MM.1S (cell line): ENCODE measurements around the gene LRRC1.
A peak's percentile ranks its signal among the peaks of the same experiment; 100 is the strongest.
"Not testable (repeated sequence)": the region's sequence is repeated elsewhere in the genome, so short reads cannot be mapped to it uniquely, and the experiment has no call there.

ENCODE experiments used
- DNase-seq: peaks from one replicate; pipeline ENCODE4 v3.0.0-alpha.2; 2015
- H2AFZ ChIP-seq: fragments of 300-600 bp; sonication (generic); 2 replicates; pipeline ENCODE4 v1.6.0; 2016; ENCODE audit warnings: antibody characterized with exemption, low read length
- H3F3A ChIP-seq: fragments of 300-600 bp; sonication (generic); 2 replicates; pipeline ENCODE4 v1.6.1; 2016; ENCODE audit warnings: mild to moderate bottlenecking, antibody characterized with exemption, low read length, moderate library complexity, mixed read lengths; ENCODE audit not compliant: insufficient read depth
- H3K27ac ChIP-seq: fragments of 300-600 bp; sonication (generic); 2 replicates; pipeline ENCODE4 v1.5.1; 2016; ENCODE audit warnings: mild to moderate bottlenecking, low read length
- H3K27me3 ChIP-seq: fragments of 300-600 bp; sonication (generic); replicated peaks from 2 replicates; pipeline ENCODE4 v1.6.0; 2016; ENCODE audit warnings: low read length; ENCODE audit not compliant: insufficient read depth
- H3K36me3 ChIP-seq: fragments of 300-600 bp; sonication (generic); replicated peaks from 2 replicates; pipeline ENCODE4 v1.6.1; 2016; ENCODE audit warnings: mild to moderate bottlenecking, low read length, mixed read lengths; ENCODE audit not compliant: insufficient read depth
- H3K4me1 ChIP-seq: fragments of 300-600 bp; sonication (generic); 2 replicates; pipeline ENCODE4 v1.6.1; 2016; ENCODE audit warnings: low read length, mixed read lengths
- H3K4me2 ChIP-seq: fragments of 300-600 bp; sonication (generic); 2 replicates; pipeline ENCODE4 v1.6.0; 2016; ENCODE audit warnings: low read depth, low read length
- H3K4me3 ChIP-seq: fragments of 300-600 bp; sonication (generic); 2 replicates; pipeline ENCODE4 v1.5.1; 2016; ENCODE audit warnings: low read length, mixed read lengths
- H3K79me2 ChIP-seq: fragments of 300-600 bp; sonication (generic); 2 replicates; pipeline ENCODE4 v1.6.1; 2016; ENCODE audit warnings: mixed run types, low read length, mixed read lengths
- H3K9ac ChIP-seq: fragments of 300-600 bp; sonication (generic); 2 replicates; pipeline ENCODE4 v1.6.1; 2016; ENCODE audit warnings: low read length, mixed read lengths
- H3K9me2 ChIP-seq: fragments of 300-600 bp; sonication (generic); replicated peaks from 2 replicates; pipeline ENCODE4 v1.6.1; 2016; ENCODE audit warnings: mild to moderate bottlenecking, low read length, mixed read lengths; ENCODE audit not compliant: insufficient read depth
- H3K9me3 ChIP-seq: fragments of 300-600 bp; sonication (generic); replicated peaks from 2 replicates; pipeline ENCODE4 v1.6.1; 2016; ENCODE audit warnings: mild to moderate bottlenecking, low read length, mixed read lengths; ENCODE audit not compliant: insufficient read depth
- H4K20me1 ChIP-seq: fragments of 300-600 bp; sonication (generic); 2 replicates; pipeline ENCODE4 v1.6.1; 2016; ENCODE audit warnings: mild to moderate bottlenecking, low read length, moderate library complexity, mixed read lengths; ENCODE audit not compliant: insufficient read depth
- EZH2 ChIP-seq: fragments of 300-600 bp; sonication (generic); optimal IDR thresholded peaks from 2 replicates; pipeline ENCODE3; 2017; ENCODE audit warnings: low read depth, mild to moderate bottlenecking, antibody characterized with exemption, low read length, mixed read lengths
- EZH2phosphoT487 ChIP-seq: fragments of 300-600 bp; sonication (generic); IDR thresholded peaks from 2 replicates; pipeline ENCODE4 v1.6.1; 2018; ENCODE audit warnings: antibody characterized with exemption, low read length
- TF ChIP-seq, protein P1 (sequence below): fragments of 300-600 bp; sonication (generic); IDR thresholded peaks from 2 replicates; pipeline ENCODE4 v1.5.1; 2016; ENCODE audit warnings: antibody characterized with exemption, low read length, mixed read lengths

The LRRC1 gene

DNA sequence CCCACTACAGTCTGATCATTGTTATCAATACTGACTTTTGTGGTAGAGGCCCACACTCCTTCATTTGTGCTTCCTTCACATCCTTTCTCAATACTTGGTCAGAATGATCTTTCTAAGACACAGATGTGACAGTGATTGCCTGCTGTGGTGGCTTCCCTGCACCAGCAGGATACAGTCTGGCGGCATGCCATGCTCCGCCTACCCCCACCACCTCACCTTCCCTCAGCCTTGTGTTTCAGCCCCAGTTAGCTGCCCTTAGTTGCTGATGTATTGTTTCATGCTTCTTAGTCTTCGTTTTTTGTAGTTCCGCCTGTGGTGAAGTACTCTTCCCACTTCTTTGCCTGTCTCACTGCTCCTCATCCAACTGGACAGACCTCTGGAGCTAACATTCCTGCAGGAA is 10.9 kb downstream of the LRRC1 start:
- Histone ChIP-seq H3K4me2 (no peak overlapping the region), H3K9me2 (no peaks in the 10 kb centered on the region; the same call in 1 of the 2 replicates), H3K9ac (no peak overlapping the region), H3K27me3 (no peaks in the 10 kb centered on the region), H3F3A (peaks cover 16% of the 10 kb centered on the region), H3K36me3 (no peaks in the 10 kb centered on the region), H4K20me1 (no peaks in the 10 kb centered on the region), H3K27ac (no peak overlapping the region), H3K9me3 (no peaks in the 10 kb centered on the region), H3K79me2 (peaks cover 93% of the 10 kb centered on the region), H3K4me1 (peaks cover 25% of the 10 kb centered on the region), H2AFZ (no peak overlapping the region), H3K4me3 (no peak overlapping the region)
- TF ChIP-seq, protein P1, sequence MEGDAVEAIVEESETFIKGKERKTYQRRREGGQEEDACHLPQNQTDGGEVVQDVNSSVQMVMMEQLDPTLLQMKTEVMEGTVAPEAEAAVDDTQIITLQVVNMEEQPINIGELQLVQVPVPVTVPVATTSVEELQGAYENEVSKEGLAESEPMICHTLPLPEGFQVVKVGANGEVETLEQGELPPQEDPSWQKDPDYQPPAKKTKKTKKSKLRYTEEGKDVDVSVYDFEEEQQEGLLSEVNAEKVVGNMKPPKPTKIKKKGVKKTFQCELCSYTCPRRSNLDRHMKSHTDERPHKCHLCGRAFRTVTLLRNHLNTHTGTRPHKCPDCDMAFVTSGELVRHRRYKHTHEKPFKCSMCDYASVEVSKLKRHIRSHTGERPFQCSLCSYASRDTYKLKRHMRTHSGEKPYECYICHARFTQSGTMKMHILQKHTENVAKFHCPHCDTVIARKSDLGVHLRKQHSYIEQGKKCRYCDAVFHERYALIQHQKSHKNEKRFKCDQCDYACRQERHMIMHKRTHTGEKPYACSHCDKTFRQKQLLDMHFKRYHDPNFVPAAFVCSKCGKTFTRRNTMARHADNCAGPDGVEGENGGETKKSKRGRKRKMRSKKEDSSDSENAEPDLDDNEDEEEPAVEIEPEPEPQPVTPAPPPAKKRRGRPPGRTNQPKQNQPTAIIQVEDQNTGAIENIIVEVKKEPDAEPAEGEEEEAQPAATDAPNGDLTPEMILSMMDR: no peak
- no peak for TF ChIP-seq EZH2phosphoT487
- DNase-seq: no peak

DNA sequence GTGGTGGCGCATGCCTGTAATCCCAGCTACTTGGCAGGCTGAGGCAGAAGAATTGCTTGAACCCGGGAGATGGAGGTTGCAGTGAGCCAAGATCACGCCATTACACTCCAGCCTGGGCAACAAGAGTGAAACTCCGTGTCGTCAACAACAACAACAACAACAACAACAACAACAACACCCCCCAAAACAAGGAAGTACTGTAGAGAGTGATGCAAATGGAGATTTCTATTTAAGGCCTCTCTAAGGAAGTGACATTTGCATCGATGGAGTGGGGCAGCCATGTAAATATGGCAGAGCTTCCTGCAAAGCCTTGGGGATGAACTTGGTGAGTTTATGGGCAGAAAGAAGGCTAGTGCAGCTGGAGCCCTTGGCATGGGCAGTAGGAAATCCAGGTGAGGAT is 12.8 kb downstream of the LRRC1 start:
- H3K9me2 ChIP-seq, H3K36me3 ChIP-seq, H3K9ac ChIP-seq, H3K27me3 ChIP-seq, H4K20me1 ChIP-seq, H3K27ac ChIP-seq, H2AFZ ChIP-seq, DNase-seq, H3K4me2 ChIP-seq, H3K9me3 ChIP-seq, H3K4me3 ChIP-seq: not testable (repeated sequence)
- peaks cover 30% of the 10 kb centered on the region for H3F3A ChIP-seq
- peaks cover 36% of the 10 kb centered on the region for H3K4me1 ChIP-seq
- H3K79me2 ChIP-seq: peaks cover 84% of the 10 kb centered on the region

DNA sequence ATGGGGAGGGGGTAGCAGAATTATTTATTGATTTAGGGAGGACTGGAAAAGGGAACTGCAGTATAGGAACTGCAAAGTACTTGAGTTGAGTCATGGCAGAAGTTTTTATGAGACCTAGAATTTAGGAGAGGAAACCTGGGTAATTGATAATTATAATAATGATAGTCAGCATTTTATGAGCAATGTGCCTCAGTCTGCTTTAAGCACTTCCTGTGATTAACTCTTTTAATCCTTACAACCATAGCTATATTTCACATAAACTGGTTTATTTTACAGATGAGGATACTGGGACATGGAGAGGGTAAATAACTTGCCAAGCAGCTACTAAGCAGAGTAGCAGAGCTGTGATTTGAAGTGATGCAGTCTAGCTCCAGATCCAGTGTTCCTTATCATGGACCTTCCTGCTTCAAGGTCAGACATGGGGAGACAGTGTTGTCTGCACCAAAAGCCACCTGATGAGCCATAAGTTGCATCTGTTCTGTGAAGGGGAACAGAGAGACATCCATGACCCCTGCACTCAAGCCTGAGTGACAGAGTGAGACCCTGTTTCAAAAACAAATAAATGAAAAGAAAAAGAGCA is 13.6 kb downstream of the LRRC1 start:
- H3K9me2 ChIP-seq: no peaks in the 10 kb centered on the region; the same call in 1 of the 2 replicates
- no peak overlapping the region for H3K4me2 ChIP-seq
- H3K36me3 ChIP-seq: no peaks in the 10 kb centered on the region
- H3K9me3 ChIP-seq: no peaks in the 10 kb centered on the region
- DNase-seq: no peak
- no peak overlapping the region for H3K27ac ChIP-seq
- H3K79me2 ChIP-seq: peaks cover 84% of the 10 kb centered on the region
- H3K9ac ChIP-seq: no peak overlapping the region
- no peaks in the 10 kb centered on the region for H4K20me1 ChIP-seq
- H3F3A ChIP-seq: peaks cover 30% of the 10 kb centered on the region
- H2AFZ ChIP-seq: no peak overlapping the region
- H3K4me3 ChIP-seq: no peak overlapping the region
- H3K27me3 ChIP-seq: no peaks in the 10 kb centered on the region
- no peak for TF ChIP-seq EZH2
- TF ChIP-seq, protein P1: no peak
- TF ChIP-seq EZH2phosphoT487: no peak
- H3K4me1 ChIP-seq: peaks cover 44% of the 10 kb centered on the region

DNA sequence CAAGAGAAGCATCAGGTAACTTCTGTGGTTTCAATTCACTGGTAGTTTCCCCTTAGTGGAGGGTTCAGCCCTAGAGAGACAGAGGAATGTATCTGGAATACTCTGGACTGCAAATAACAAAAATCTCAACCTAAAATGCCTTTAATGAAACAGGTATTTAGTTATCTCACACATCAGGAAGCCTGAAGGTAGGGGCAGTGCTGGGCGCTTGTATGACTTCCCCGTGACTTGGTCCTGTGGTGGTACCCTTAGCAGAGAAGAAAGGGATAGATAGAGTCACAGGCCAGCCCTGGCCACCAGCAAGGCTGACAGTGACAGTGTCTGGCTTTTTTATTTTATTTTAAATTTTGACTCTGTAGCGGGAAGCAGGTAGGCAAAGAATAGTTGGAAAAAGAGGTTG is 14.9 kb downstream of the LRRC1 start:
- H3K79me2 ChIP-seq: peaks cover 85% of the 10 kb centered on the region

More for the DNA sequence above, 14.9 kb downstream of the LRRC1 start:
- Histone ChIP-seq H4K20me1 (no peaks in the 10 kb centered on the region), H3K9me3 (no peaks in the 10 kb centered on the region), H3K36me3 (no peaks in the 10 kb centered on the region), H3K9ac (peak overlapping the region; percentile 30; the same call in 1 of the 2 replicates), H2AFZ (no peak overlapping the region), H3K4me1 (peaks cover 56% of the 10 kb centered on the region), H3K27ac (peak overlapping the region; percentile 94; the same call in 1 of the 2 replicates), H3K4me3 (no peak overlapping the region), H3K4me2 (peak overlapping the region; percentile 95; the same call in 1 of the 2 replicates), H3K27me3 (no peaks in the 10 kb centered on the region), H3K9me2 (no peaks in the 10 kb centered on the region), H3F3A (peaks cover 30% of the 10 kb centered on the region)
- TF ChIP-seq EZH2: no peak
- TF ChIP-seq, protein P1: no peak
- TF ChIP-seq EZH2phosphoT487: no peak
- DNase-seq: no peak
